Parathyroid adenoma (tissue), 2 donors: ENCODE measurements around the gene LSAMP.

Experiments
- H2AFZ ChIP-seq: fragments of 300-600 bp; sonication (generic); one replicate; pipeline ENCODE4 v1.7.0; 2017; ENCODE audit warnings: antibody characterized with exemption, mild to moderate bottlenecking
- H3K27ac ChIP-seq: fragments of 300-600 bp; sonication (generic); one replicate; pipeline ENCODE4 v1.7.0; 2017
- H3K27me3 ChIP-seq: fragments of 300-600 bp; sonication (generic); one replicate; pipeline ENCODE4 v1.7.0; 2017; ENCODE audit warnings: low read length; ENCODE audit not compliant: control insufficient read depth, insufficient read depth
- H3K36me3 ChIP-seq: fragments of 300-600 bp; sonication (generic); one replicate; pipeline ENCODE4 v1.7.0; 2017; ENCODE audit warnings: low read length; ENCODE audit not compliant: control insufficient read depth, insufficient read depth
- H3K4me1 ChIP-seq: fragments of 300-600 bp; sonication (generic); one replicate; pipeline ENCODE4 v1.7.0; 2017; ENCODE audit warnings: control low read depth
- H3K4me2 ChIP-seq: fragments of 300-600 bp; sonication (generic); one replicate; pipeline ENCODE4 v1.7.0; 2017; ENCODE audit warnings: low read length
- H3K4me3 ChIP-seq: fragments of 300-600 bp; sonication (generic); one replicate; pipeline ENCODE4 v1.7.0; 2017; ENCODE audit warnings: low read depth, low read length
- H3K79me2 ChIP-seq: fragments of 300-600 bp; sonication (generic); one replicate; pipeline ENCODE4 v1.7.0; 2017; ENCODE audit warnings: control low read depth
- H3K9ac ChIP-seq: fragments of 300-600 bp; sonication (generic); one replicate; pipeline ENCODE4 v1.7.0; 2017; ENCODE audit warnings: mild to moderate bottlenecking
- H3K9me3 ChIP-seq: fragments of 300-600 bp; sonication (generic); one replicate; pipeline ENCODE4 v1.7.0; 2017; ENCODE audit warnings: low read length; ENCODE audit not compliant: control insufficient read depth
- CTCF ChIP-seq: fragments of 300-600 bp; sonication (generic); IDR thresholded peaks from one replicate; pipeline ENCODE4 v1.7.0; 2017; ENCODE audit warnings: antibody characterized with exemption, mild to moderate bottlenecking
- donor health status: primary hyperparathyroidism.

LSAMP gene

GRCh38 chr3:115975353-115975752 is 469.9 kb downstream of the LSAMP start:
- Histone ChIP-seq H3K27ac (no peak overlapping the region), H3K36me3 (no peaks in the 10 kb centered on the region), H3K79me2 (no peaks in the 10 kb centered on the region), H3K27me3 (no peaks in the 10 kb centered on the region), H3K4me2 (no peak overlapping the region), H3K9me3 (no peaks in the 10 kb centered on the region), H2AFZ (no peak overlapping the region), H3K4me3 (no peak overlapping the region), H3K9ac (no peak overlapping the region), H3K4me1 (no peaks in the 10 kb centered on the region)
- TF ChIP-seq CTCF = no peak

GRCh38 chr3:115974940-115975339 is 470.3 kb downstream of the LSAMP start:
- Histone ChIP-seq H3K9ac (no peak overlapping the region), H2AFZ (no peak overlapping the region), H3K27ac (no peak overlapping the region), H3K4me1 (no peaks in the 10 kb centered on the region), H3K79me2 (no peaks in the 10 kb centered on the region), H3K9me3 (no peaks in the 10 kb centered on the region), H3K4me2 (no peak overlapping the region), H3K27me3 (no peaks in the 10 kb centered on the region), H3K4me3 (no peak overlapping the region), H3K36me3 (no peaks in the 10 kb centered on the region)
- TF ChIP-seq CTCF = no peak

- Histone ChIP-seq H3K27ac (no peak overlapping the region), H3K9me3 (no peaks in the 10 kb centered on the region), H3K4me1 (no peaks in the 10 kb centered on the region), H3K9ac (no peak overlapping the region), H2AFZ (no peak overlapping the region), H3K4me3 (no peak overlapping the region), H3K79me2 (no peaks in the 10 kb centered on the region), H3K27me3 (no peaks in the 10 kb centered on the region), H3K36me3 (no peaks in the 10 kb centered on the region), H3K4me2 (no peak overlapping the region)
- no peak for TF ChIP-seq CTCF
Observed at GRCh38 chr3:115968871-115969270, 476.4 kb downstream of the LSAMP start.

- Histone ChIP-seq H3K79me2 (no peaks in the 10 kb centered on the region), H2AFZ (no peak overlapping the region), H3K4me2 (no peak overlapping the region), H3K4me1 (no peaks in the 10 kb centered on the region), H3K9me3 (no peaks in the 10 kb centered on the region), H3K27ac (no peak overlapping the region), H3K27me3 (no peaks in the 10 kb centered on the region), H3K36me3 (no peaks in the 10 kb centered on the region), H3K4me3 (no peak overlapping the region), H3K9ac (no peak overlapping the region)
- TF ChIP-seq CTCF = no peak
Observed at GRCh38 chr3:115961380-115961779, 483.9 kb downstream of the LSAMP start.

GRCh38 chr3:115960799-115961198 is 484.5 kb downstream of the LSAMP start:
- Histone ChIP-seq H3K4me3 (no peak overlapping the region), H3K27me3 (no peaks in the 10 kb centered on the region), H3K27ac (no peak overlapping the region), H3K36me3 (no peaks in the 10 kb centered on the region), H3K9ac (no peak overlapping the region), H3K79me2 (no peaks in the 10 kb centered on the region), H2AFZ (no peak overlapping the region), H3K4me2 (no peak overlapping the region), H3K9me3 (no peaks in the 10 kb centered on the region), H3K4me1 (no peaks in the 10 kb centered on the region)
- no peak for TF ChIP-seq CTCF
